H1 (cell line): Measurements from ENCODE around the gene DCHS1. TPM values are rescaled to one million over a fixed set of nuclear protein-coding genes. Genes with fewer than 3 reads are reported as not detected.

ENCODE experiments used
- ASH2L ChIP-seq: fragments of 200-600, 300-600 bp; sonication (generic); IDR thresholded peaks from one replicate; pipeline ENCODE4 v1.7.1; 2017; ENCODE audit warnings: low read length
- MAX ChIP-seq: IDR thresholded peaks from 2 replicates; pipeline ENCODE4 v1.6.1; 2012; ENCODE audit warnings: inconsistent platforms
- RBBP5 ChIP-seq: IDR thresholded peaks from 2 replicates; pipeline ENCODE4 v1.7.1; 2012; ENCODE audit warnings: low read depth, mild to moderate bottlenecking, inconsistent platforms, low read length, moderate library complexity, borderline replicate concordance
- RNF2 ChIP-seq: fragments of 200-900, 300-1000 bp; sonication (generic); IDR thresholded peaks from 2 replicates; pipeline ENCODE4 v1.7.1; 2016; ENCODE audit warnings: borderline replicate concordance, low read depth, mild to moderate bottlenecking, antibody characterized with exemption, low read length; ENCODE audit not compliant: poor library complexity, severe bottlenecking; ENCODE audit errors: missing control alignments
- RXRA ChIP-seq: IDR thresholded peaks from 2 replicates; pipeline ENCODE4 v1.6.1; 2011; ENCODE audit warnings: low read depth, mild to moderate bottlenecking, low read length, moderate library complexity; ENCODE audit not compliant: insufficient read depth
- polyA plus RNA-seq, 7 experiments: library from polyadenylated mRNA; depleted of rRNA in 3 of 7; stranded (reverse) in 5 of 7; unstranded in 2 of 7; fragments of >200 nt in 5 of 7; fragments of 200-250 nt in 2 of 7; gene quantifications; 1 replicate in 5 of 7; 2 replicates in 1 of 7; 4 replicates in 1 of 7; pipeline versions ENCODE4 v1.2.1 to v1.2.3, GENCODE V29; 2011 to 2013; ENCODE audit warnings: missing spikeins in 2 of 7, mixed read lengths in 2 of 7
- total RNA-seq: library from RNA; stranded (reverse); fragmentation: NEBNext Ultra II Directional; extraction: Animal tissue kit (Norgen Biotek cat#: 25700); gene quantifications from 2 replicates; pipeline ENCODE4 v1.2.1, GENCODE V29; 2021
- TF ChIP-seq, protein P1 (sequence below): fragments of 300-600 bp; sonication (generic); IDR thresholded peaks from 2 replicates; pipeline ENCODE4 v1.7.1; 2012; ENCODE audit warnings: low read length, moderate library complexity, mild to moderate bottlenecking, inconsistent platforms; ENCODE audit not compliant: insufficient replicate concordance

Gene DCHS1
- total and polyA plus RNA-seq, 2 of the 8 experiments (the other 6 are each of a cell fraction or from before 2014, with no cell fraction given) = 8.2 to 10.5 TPM

DNA sequence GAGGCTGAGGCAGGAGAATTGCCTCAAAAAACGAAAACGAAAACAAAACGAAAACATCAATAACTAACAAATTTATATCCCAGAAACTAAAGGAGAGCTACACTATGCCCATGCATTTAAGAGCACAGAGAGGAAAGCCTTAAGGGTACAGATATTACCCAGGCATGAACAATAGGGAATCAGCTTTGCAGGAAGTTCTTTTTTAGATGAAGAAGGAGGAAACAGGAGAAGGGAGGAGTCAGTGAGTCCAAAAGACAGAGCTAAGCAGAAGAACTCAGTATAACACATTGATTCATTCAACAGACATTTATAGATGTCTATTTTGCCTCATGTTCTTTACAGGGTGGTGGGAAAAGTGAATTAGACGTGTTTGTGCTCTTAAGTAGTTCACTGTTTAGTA is 19.3 kb upstream of the DCHS1 start (continued):
- TF ChIP-seq, protein P1, sequence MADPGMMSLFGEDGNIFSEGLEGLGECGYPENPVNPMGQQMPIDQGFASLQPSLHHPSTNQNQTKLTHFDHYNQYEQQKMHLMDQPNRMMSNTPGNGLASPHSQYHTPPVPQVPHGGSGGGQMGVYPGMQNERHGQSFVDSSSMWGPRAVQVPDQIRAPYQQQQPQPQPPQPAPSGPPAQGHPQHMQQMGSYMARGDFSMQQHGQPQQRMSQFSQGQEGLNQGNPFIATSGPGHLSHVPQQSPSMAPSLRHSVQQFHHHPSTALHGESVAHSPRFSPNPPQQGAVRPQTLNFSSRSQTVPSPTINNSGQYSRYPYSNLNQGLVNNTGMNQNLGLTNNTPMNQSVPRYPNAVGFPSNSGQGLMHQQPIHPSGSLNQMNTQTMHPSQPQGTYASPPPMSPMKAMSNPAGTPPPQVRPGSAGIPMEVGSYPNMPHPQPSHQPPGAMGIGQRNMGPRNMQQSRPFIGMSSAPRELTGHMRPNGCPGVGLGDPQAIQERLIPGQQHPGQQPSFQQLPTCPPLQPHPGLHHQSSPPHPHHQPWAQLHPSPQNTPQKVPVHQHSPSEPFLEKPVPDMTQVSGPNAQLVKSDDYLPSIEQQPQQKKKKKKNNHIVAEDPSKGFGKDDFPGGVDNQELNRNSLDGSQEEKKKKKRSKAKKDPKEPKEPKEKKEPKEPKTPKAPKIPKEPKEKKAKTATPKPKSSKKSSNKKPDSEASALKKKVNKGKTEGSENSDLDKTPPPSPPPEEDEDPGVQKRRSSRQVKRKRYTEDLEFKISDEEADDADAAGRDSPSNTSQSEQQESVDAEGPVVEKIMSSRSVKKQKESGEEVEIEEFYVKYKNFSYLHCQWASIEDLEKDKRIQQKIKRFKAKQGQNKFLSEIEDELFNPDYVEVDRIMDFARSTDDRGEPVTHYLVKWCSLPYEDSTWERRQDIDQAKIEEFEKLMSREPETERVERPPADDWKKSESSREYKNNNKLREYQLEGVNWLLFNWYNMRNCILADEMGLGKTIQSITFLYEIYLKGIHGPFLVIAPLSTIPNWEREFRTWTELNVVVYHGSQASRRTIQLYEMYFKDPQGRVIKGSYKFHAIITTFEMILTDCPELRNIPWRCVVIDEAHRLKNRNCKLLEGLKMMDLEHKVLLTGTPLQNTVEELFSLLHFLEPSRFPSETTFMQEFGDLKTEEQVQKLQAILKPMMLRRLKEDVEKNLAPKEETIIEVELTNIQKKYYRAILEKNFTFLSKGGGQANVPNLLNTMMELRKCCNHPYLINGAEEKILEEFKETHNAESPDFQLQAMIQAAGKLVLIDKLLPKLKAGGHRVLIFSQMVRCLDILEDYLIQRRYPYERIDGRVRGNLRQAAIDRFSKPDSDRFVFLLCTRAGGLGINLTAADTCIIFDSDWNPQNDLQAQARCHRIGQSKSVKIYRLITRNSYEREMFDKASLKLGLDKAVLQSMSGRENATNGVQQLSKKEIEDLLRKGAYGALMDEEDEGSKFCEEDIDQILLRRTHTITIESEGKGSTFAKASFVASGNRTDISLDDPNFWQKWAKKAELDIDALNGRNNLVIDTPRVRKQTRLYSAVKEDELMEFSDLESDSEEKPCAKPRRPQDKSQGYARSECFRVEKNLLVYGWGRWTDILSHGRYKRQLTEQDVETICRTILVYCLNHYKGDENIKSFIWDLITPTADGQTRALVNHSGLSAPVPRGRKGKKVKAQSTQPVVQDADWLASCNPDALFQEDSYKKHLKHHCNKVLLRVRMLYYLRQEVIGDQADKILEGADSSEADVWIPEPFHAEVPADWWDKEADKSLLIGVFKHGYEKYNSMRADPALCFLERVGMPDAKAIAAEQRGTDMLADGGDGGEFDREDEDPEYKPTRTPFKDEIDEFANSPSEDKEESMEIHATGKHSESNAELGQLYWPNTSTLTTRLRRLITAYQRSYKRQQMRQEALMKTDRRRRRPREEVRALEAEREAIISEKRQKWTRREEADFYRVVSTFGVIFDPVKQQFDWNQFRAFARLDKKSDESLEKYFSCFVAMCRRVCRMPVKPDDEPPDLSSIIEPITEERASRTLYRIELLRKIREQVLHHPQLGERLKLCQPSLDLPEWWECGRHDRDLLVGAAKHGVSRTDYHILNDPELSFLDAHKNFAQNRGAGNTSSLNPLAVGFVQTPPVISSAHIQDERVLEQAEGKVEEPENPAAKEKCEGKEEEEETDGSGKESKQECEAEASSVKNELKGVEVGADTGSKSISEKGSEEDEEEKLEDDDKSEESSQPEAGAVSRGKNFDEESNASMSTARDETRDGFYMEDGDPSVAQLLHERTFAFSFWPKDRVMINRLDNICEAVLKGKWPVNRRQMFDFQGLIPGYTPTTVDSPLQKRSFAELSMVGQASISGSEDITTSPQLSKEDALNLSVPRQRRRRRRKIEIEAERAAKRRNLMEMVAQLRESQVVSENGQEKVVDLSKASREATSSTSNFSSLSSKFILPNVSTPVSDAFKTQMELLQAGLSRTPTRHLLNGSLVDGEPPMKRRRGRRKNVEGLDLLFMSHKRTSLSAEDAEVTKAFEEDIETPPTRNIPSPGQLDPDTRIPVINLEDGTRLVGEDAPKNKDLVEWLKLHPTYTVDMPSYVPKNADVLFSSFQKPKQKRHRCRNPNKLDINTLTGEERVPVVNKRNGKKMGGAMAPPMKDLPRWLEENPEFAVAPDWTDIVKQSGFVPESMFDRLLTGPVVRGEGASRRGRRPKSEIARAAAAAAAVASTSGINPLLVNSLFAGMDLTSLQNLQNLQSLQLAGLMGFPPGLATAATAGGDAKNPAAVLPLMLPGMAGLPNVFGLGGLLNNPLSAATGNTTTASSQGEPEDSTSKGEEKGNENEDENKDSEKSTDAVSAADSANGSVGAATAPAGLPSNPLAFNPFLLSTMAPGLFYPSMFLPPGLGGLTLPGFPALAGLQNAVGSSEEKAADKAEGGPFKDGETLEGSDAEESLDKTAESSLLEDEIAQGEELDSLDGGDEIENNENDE = no peak
- no peak for TF ChIP-seq RNF2
- TF ChIP-seq RXRA = no peak
- no peak for TF ChIP-seq ASH2L
- no peak for TF ChIP-seq RBBP5
- TF ChIP-seq MAX = no peak
